ENCODE data around the gene INPP5D. TPM values are rescaled to one million over a fixed set of nuclear protein-coding genes. Genes with fewer than 3 reads are reported as not detected.

The INPP5D gene
- total RNA-seq, 1 experiment from 2014 or later = 12.7 TPM

DNA sequence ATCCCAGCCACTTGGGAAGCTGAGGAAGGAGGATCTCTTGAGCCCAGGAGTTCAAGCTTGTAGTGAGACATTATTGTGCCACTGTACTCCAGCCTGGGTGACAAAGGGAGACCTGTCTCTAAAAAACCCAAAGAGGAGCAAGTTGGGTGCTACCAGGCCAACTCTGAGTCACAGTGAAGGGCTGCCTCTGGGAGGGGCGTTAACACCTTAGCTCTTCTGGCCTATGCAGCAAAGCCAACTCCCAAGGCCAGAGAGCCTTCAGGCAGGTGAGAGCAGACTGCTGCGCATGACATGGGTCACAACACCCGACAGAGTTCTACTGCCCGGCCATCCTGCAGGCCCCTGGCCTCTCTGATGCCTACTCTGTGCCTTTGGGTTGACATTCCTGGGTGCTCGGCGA is 158.7 kb downstream of the INPP5D start:
- DNase-seq = no peak
- no CpG with 5 or more reads among the region's 6 CpGs for WGBS (ENCODE audit: extremely low coverage, insufficient read length, low lambda C conversion rate)
- H2BK12ac ChIP-seq (ENCODE audit: insufficient read length, low read depth, low read length) = no peak overlapping the region
- H3K27me3 ChIP-seq (ENCODE audit: insufficient read depth, low read length) = no peaks in the 10 kb centered on the region
- no peaks in the 10 kb centered on the region for H3K23me2 ChIP-seq (ENCODE audit: insufficient read length, low read depth, low read length, poor library complexity, severe bottlenecking)
- H3K4me1 Mint-ChIP-seq = peaks cover 0 to 4% of the 10 kb centered on the region in 2 experiments; a peak in 2 of 4 replicates
- no peaks in the 10 kb centered on the region for H3K4me1 ChIP-seq (ENCODE audit: insufficient read depth, low read length)
- no peak overlapping the region for H2BK15ac ChIP-seq (ENCODE audit: low read depth, low read length)
- H3K14ac ChIP-seq (ENCODE audit: insufficient read depth, low read length) = no peak overlapping the region
- no peak overlapping the region for H3K4me2 ChIP-seq (ENCODE audit: insufficient read depth, insufficient read length, low read length)
- H2BK20ac ChIP-seq (ENCODE audit: low read depth, low read length, poor library complexity, severe bottlenecking) = no peak overlapping the region
- no peaks in the 10 kb centered on the region for H3K36me3 Mint-ChIP-seq (ENCODE audit: insufficient read depth in 1 of 3, low read depth in 3 of 3)
- H3T11ph ChIP-seq (ENCODE audit: low read length) = no peak overlapping the region
- no peak overlapping the region for H4K8ac ChIP-seq (replicated peaks; ENCODE audit: insufficient read length, low read depth, low read length)
- no peaks in the 10 kb centered on the region for H3K9me3 Mint-ChIP-seq
- H3K4ac ChIP-seq (ENCODE audit: low read depth, low read length) = no peak overlapping the region
- no peak overlapping the region; a peak in 1 of 7 replicates for H3K27ac Mint-ChIP-seq
- H4K91ac ChIP-seq (ENCODE audit: insufficient read length, low read depth, low read length) = no peak overlapping the region
- H3K4me3 Mint-ChIP-seq = no peak overlapping the region
- H3K56ac ChIP-seq (ENCODE audit: insufficient read length, low read depth, low read length) = no peak overlapping the region
- no peak overlapping the region for H3K27ac ChIP-seq (ENCODE audit: insufficient read length, low read depth, low read length)
- no peak overlapping the region for H2AFZ ChIP-seq (ENCODE audit: low read length)
- no peaks in the 10 kb centered on the region for H3K9me3 ChIP-seq (ENCODE audit: control insufficient read depth, low read depth, low read length)
- no peaks in the 10 kb centered on the region for H3K79me2 ChIP-seq (ENCODE audit: insufficient read depth, low read length)
- H4K5ac ChIP-seq (ENCODE audit: insufficient read length, low read depth, low read length) = no peak overlapping the region
- H3K27me3 Mint-ChIP-seq (ENCODE audit: low read depth) = peaks cover 2% of the 10 kb centered on the region; the same call in 1 of the 2 replicates
- no peak overlapping the region for H2BK120ac ChIP-seq (ENCODE audit: low read depth, low read length, poor library complexity, severe bottlenecking)
- H3K9ac ChIP-seq (ENCODE audit: extremely low read depth, insufficient read length, low read length) = no peak overlapping the region
- TF ChIP-seq, protein P1, sequence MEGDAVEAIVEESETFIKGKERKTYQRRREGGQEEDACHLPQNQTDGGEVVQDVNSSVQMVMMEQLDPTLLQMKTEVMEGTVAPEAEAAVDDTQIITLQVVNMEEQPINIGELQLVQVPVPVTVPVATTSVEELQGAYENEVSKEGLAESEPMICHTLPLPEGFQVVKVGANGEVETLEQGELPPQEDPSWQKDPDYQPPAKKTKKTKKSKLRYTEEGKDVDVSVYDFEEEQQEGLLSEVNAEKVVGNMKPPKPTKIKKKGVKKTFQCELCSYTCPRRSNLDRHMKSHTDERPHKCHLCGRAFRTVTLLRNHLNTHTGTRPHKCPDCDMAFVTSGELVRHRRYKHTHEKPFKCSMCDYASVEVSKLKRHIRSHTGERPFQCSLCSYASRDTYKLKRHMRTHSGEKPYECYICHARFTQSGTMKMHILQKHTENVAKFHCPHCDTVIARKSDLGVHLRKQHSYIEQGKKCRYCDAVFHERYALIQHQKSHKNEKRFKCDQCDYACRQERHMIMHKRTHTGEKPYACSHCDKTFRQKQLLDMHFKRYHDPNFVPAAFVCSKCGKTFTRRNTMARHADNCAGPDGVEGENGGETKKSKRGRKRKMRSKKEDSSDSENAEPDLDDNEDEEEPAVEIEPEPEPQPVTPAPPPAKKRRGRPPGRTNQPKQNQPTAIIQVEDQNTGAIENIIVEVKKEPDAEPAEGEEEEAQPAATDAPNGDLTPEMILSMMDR (conservative IDR thresholded peaks at IDR 0.05) = no peak
- no peak overlapping the region for H2AK5ac ChIP-seq (ENCODE audit: insufficient read length, low read length)
- no peaks in the 10 kb centered on the region for H3K79me1 ChIP-seq (ENCODE audit: insufficient read depth, low read depth, low read length, poor library complexity, severe bottlenecking)
- no peak overlapping the region for H3K23ac ChIP-seq (ENCODE audit: insufficient read length, low read depth, low read length)
- H4K20me1 ChIP-seq (ENCODE audit: control insufficient read depth, insufficient read depth, insufficient read length) = no peaks in the 10 kb centered on the region
- H2BK5ac ChIP-seq (ENCODE audit: insufficient read length, low read length) = no peak overlapping the region
- no peak overlapping the region for H3K18ac ChIP-seq (ENCODE audit: insufficient read length, low read depth, low read length)
